ENCODE data around the gene KLK14.

The KLK14 gene
- total RNA-seq: 0 to 0.40 reads per million in 2 donors

- no peak for DNase-seq
These were observed at the start of gene KLK14 for GRCh38 chr19:51082611-51083010. Gene KLK14 (minus strand): TSS chr19:51082887. CDS start chr19:51082614, 273 bp downstream.

- DNase-seq: peak in 2 of 5 experiments; percentile 49 to 71
These were observed 49.3 kb upstream of the KLK14 start for GRCh38 chr19:51131780-51132680.

- DNase-seq: no peak
These were observed 47.0 kb upstream of the KLK14 start for GRCh38 chr19:51129716-51130115.

DNA sequence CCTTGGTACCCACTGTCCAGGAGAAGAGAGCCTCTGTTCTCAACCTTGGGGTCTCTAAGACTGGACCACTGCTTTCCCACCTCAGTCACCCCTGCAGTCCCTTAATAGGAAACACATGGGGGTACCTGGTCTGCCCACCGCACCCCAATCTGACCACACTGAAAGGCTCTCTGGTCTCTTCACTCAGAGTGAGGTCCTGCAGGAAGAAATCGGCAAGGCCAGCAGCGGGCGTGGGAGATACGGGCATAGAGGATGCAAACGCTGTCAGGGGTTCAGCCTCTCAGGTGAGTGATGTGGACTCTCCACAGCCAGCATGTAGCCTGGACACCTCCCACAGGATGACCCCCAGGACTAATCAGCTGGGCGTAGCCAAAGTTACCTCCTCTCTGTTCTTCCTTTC is 45.5 kb upstream of the KLK14 start:
- DNase-seq: no peak

DNA sequence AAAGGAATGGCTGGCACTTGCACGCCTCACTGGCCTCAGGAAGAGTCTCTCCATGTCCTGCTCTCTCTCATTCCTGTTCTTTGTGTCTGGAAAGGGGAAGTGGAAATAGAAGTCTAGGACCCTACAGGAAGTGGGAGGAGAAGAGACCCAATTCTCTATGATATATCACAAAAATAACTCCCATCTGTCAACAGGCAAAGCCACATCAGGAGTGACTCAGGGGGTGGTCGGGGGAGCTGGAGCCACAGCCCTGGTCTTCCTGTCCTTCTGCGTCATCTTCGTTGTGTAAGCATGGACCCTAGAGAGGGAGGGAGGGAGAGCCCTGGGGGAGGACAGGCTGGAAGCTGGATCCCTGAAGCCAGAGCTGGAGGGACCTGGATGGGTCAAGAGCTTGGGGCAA is 45.1 kb upstream of the KLK14 start:
- DNase-seq: no peak

- no peak for DNase-seq
These were observed 44.3 kb upstream of the KLK14 start for GRCh38 chr19:51127032-51127431.

DNA sequence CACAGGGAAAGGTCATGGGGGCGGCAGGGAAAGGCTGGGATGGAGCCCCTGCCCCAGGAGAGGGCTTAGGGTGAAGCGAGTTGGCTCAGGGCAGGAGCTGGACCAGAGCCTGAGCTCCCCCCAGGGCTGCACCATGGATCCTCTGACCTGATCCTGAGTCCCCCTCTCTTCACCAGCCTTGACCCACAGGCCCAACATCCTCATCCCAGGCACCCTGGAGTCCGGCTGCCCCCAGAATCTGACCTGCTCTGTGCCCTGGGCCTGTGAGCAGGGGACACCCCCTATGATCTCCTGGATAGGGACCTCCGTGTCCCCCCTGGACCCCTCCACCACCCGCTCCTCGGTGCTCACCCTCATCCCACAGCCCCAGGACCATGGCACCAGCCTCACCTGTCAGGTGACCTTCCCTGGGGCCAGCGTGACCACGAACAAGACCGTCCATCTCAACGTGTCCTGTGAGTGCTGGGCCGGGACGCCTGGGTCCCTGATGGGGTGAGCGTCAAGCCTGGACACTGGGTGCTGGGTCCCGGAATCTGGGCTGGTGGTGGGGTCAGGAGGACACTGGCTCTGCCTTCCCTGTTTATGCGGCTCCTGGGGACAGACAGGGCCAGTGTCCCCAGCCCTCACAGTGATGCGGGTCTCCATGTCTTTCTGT is 42.9 kb upstream of the KLK14 start:
- no peak for DNase-seq

GRCh38 chr19:51124729-51125128 is 42.0 kb upstream of the KLK14 start, which contains the start of gene SIGLEC9:
Gene SIGLEC9 (plus strand): TSS chr19:51124906. CDS start chr19:51124975, 69 bp downstream.
- no peak for DNase-seq

DNA sequence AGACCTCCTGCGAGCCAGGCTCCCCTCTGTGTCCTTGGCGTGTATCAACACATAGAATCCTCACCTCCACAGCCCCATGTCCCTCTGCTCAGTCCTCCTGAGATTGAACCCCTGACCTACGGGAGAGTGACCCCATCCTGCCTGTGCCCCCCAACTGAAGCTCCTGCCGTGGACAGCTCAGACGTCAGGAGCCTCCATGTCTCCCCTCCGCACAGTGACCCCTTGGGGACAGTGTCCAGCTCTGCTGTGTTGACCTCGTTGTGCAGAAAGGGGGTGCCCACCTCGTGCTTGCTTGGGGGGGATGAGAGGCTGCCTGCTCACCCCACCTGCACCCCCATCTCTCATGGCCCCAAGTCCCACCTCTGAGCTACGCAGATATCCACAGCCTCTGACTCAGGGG is 41.5 kb upstream of the KLK14 start:
- no peak for DNase-seq

GRCh38 chr19:51123802-51124201 is 41.1 kb upstream of the KLK14 start:
- DNase-seq: no peak

- DNase-seq: peak in 2 of 5 experiments; percentile 68 to 96
These were observed 40.7 kb upstream of the KLK14 start for GRCh38 chr19:51123381-51123800.

GRCh38 chr19:51122112-51122981 is 39.7 kb upstream of the KLK14 start:
- DNase-seq: no peak

GRCh38 chr19:51121257-51121656 is 38.6 kb upstream of the KLK14 start:
- no peak for DNase-seq

DNA sequence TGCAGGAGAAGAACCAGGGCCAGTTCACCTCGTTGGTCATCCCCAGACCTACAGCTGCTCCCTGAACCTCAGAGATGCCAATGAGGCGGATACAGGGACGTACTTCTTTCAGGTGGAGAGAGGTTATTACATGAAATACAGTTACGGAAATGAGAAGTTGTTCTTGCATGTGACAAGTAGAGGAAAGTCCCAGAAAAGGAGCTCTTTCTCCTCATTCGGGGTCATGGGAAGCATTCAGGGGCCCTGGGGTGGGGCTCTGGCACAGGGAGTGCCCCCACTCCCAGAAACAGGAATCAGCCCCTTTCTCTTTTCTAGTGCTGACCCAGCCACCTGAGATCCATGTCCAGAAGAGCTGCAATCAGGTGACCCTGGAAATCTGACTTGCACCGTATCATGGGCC is 37.5 kb upstream of the KLK14 start:
- no peak for DNase-seq

GRCh38 chr19:51119611-51120010 is 36.9 kb upstream of the KLK14 start:
- DNase-seq: no peak

GRCh38 chr19:51119101-51119500 is 36.4 kb upstream of the KLK14 start:
- DNase-seq: no peak

DNA sequence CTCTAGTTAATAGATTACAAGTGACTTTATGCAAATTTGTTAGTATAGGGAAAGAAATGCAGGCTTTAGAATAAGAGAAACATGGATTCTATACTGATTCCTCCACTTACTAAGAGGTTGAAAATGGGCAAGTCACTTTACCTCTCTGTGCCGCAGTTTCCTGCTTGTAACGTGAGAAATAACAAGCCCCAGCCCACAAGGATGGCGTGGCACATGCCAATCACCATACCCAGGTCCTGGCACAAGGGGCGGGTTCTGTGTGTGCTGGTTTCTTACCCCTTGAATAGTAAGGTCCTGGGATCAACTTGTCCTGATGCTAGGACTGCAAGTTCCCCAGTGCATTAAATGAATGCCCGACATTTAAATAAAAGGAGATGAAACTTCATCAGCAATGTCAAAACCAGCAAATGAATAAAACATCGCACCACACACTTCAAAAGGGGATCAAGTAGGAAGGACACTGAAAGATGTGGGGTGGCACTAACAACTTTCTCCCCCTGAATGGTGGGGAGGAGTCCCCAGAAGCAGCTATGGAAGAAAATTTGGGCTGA is 34.1 kb upstream of the KLK14 start:
- peak in 1 of 5 experiments; percentile 86 for DNase-seq

GRCh38 chr19:51114087-51114729 is 31.5 kb upstream of the KLK14 start:
- peak in 1 of 5 experiments; percentile 90 for DNase-seq

DNA sequence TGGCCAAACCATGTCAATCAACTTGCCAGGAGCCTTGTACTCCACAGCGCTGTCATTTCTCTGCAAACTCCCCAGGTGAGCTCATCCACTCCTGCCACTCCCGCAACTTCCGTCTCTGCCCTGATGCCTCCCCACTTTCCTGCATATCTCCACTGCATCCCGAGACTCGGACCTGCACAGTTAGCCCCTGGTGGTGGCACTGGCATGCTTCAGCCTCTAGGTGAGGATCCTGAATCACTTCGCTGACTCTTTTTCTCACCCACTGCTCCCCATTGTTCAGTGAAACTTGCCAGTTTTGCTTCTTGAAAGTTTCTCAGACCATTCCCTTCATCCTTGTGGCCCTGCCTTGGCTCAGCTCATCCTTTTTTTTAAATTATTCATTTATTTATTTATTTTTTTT is 28.9 kb upstream of the KLK14 start:
- no peak for DNase-seq

- no peak for DNase-seq
These were observed 27.9 kb upstream of the KLK14 start for GRCh38 chr19:51110666-51110971.

DNA sequence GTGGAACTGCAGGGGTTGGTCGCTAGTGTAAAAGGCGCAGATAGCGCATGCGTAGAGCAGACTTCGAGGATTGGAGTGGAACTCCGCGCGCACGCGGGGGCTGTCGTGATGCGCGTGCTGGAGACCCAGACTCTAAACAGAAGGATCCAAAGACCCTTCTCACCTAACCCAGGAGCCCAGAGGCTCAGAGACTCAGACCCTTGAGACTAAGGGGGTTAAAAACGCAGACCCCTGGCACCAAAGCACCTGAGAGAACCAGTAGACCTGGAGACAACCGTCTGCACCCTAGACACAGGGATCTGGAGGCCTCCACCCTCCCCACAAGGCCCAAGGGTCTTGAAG is 26.1 kb upstream of the KLK14 start:
- no peak for DNase-seq

GRCh38 chr19:51108066-51108804 is 25.5 kb upstream of the KLK14 start, which contains the start of gene CTU1:
Gene CTU1 (minus strand): TSS chr19:51108409. CDS start chr19:51104569, 3,840 bp downstream.
- DNase-seq: peak; percentile 90 to 100 (median 98)

All from T-helper 2 cell (primary cell).